Stimulated activated memory B cell treated with anti-CD40 and anti-IgM and Interleukin-4, amounts not matched to agents 10 μg/mL and 1 μg/mL and 100 μg/mL, for 72 hours (primary cell): ENCODE measurements around the gene TNS3.

ENCODE experiments used
- ATAC-seq: fragments of 150-1000 bp; cut with Tn5 transposase; 2 replicates; pipeline ENCODE4 v1.10.0; 2021
- H3K27ac Mint-ChIP-seq: one replicate; pipeline ENCODE4 v1.8.0; 2022; ENCODE audit warnings: mild to moderate bottlenecking, mixed read lengths
- H3K27me3 Mint-ChIP-seq: one replicate; pipeline ENCODE4 v1.8.0; 2022; ENCODE audit warnings: mixed read lengths
- H3K36me3 Mint-ChIP-seq: one replicate; pipeline ENCODE4 v1.8.0; 2022; ENCODE audit warnings: mixed read lengths
- H3K4me1 Mint-ChIP-seq: one replicate; pipeline ENCODE4 v1.8.0; 2022; ENCODE audit warnings: mixed read lengths
- H3K4me3 Mint-ChIP-seq: one replicate; pipeline ENCODE4 v1.8.0; 2022; ENCODE audit warnings: mild to moderate bottlenecking, moderate library complexity, mixed read lengths
- H3K9me3 Mint-ChIP-seq: one replicate; pipeline ENCODE4 v1.8.0; 2022; ENCODE audit warnings: mixed read lengths

The TNS3 gene

DNA sequence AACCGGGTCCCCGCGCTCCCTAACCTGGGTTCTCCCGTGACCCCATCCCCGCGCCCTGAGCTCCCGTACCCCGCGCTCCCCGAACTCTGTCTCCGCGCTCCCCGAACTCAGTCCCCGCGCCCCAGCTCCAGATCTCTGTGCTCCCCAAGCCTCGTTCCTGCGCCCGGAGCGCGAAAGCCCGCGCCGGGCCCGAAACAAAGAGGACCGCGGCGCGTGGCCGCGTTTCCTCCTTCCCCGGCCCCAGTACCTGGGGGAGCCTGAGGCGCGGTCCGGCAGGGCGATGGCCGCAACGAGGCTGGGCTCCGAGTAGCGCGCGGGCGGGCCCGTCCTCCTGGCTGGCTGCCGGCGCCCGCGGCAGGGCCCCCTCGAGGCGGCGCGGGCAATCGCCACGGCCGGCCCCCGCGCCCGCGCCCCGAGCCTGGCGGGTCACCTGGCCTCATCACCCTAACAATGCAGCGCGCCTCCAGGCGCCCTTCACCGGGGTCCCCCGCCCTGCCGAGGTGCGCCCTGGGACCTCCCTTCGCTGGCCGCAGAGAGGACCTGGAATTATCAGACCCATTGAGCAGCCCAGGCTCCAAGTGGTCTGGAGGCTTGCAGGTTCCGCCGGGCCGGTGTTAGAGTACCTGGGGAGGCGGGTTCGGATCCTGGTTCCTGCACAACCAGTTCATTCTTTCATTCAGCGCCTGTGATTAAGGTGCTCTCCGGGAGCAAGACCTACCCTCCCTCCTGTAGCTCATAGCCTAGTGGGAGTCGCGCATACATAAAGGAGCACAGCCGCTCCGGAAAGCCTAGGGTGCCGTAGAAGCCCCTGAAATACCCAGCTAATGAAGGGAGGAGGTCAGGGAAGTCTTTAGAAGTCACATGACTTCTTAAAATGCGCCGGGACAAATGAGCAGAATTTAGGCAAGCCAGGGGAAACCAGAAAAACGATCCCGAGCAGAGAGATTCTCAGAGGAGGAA is at the start of gene TNS3:
Gene TNS3 (minus strand): TSS at position 308 of the 960 bp plus-strand sequence. CDS start 142,475 bp downstream, outside the sequence.
- peak; percentile 87 for ATAC-seq
- H3K27ac Mint-ChIP-seq = peak within 1 kb of the TSS; percentile 97

DNA sequence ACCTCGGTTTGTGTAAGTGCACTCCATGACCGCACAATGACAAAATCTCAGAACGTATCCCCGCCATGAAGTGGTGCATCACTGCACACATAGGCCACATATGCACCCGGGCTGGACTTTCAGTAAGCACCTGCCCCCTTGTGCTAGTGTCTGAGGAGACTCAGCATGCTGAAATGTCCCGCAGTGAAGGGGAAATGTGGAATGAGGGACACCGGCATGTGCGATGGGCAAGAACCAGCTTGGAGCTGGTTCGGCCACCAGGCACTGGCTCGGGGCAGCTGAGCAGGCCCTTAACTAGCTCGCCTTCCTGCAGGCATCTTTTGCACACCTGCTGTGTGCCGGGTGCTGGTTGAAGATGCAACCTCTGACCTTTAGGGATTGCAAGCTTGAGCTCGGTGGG is 49.8 kb upstream of the TNS3 start:
- ATAC-seq = no peak

More for the DNA sequence above, at the start of gene TNS3:
- Mint-ChIP-seq H3K4me3 (peak within 1 kb of the TSS; percentile 94), H3K4me1 (peaks cover 61% of the 10 kb centered on the region), H3K9me3 (peaks cover 3% of the 10 kb centered on the region), H3K36me3 (no peaks in the 10 kb centered on the region), H3K27me3 (no peaks in the 10 kb centered on the region)

DNA sequence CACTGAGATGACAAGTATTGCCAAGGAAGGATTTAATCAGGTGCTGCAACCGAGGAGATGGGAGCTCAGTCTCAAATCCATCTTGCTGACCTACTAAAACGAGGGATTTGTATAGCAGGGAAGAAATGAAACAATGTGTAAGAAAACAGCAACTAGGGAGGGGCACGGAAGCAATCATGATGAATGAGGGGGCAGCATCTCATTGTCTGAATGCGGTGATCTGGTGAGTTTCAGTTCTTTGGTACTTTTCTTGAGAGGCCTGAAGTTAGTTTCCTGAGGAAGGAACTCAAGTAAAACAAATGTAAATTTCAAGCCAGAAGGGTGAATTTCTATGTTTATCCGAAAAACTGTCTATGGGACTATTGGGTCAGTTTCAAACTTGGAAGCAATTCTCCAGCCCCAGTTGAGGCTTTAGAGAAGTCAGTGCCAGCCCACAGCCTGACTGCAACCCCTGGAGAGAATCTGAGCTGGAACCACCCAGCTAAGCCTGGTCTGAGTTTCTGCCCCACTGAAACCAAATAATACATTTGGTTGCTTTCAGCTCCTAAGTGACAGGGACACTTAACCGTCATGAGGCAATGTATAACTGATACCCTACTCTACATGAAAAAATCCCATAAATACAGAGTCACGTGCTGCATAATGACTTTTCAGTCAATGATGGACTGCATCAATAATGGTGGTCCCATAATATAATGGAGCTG is 45.8 kb upstream of the TNS3 start:
- Mint-ChIP-seq H3K27ac (peak overlapping the region; percentile 71), H3K4me1 (peaks cover 68% of the 10 kb centered on the region), H3K36me3 (no peaks in the 10 kb centered on the region), H3K9me3 (no peaks in the 10 kb centered on the region), H3K27me3 (no peaks in the 10 kb centered on the region), H3K4me3 (peak overlapping the region; percentile 10)
- ATAC-seq = peak; percentile 87

More for the DNA sequence above, 49.8 kb upstream of the TNS3 start:
- peak overlapping the region; percentile 63 for H3K27ac Mint-ChIP-seq
- peaks cover 61% of the 10 kb centered on the region for H3K4me1 Mint-ChIP-seq
- H3K36me3 Mint-ChIP-seq = no peaks in the 10 kb centered on the region
- H3K9me3 Mint-ChIP-seq = no peaks in the 10 kb centered on the region
- H3K4me3 Mint-ChIP-seq = no peak overlapping the region
- H3K27me3 Mint-ChIP-seq = no peaks in the 10 kb centered on the region

DNA sequence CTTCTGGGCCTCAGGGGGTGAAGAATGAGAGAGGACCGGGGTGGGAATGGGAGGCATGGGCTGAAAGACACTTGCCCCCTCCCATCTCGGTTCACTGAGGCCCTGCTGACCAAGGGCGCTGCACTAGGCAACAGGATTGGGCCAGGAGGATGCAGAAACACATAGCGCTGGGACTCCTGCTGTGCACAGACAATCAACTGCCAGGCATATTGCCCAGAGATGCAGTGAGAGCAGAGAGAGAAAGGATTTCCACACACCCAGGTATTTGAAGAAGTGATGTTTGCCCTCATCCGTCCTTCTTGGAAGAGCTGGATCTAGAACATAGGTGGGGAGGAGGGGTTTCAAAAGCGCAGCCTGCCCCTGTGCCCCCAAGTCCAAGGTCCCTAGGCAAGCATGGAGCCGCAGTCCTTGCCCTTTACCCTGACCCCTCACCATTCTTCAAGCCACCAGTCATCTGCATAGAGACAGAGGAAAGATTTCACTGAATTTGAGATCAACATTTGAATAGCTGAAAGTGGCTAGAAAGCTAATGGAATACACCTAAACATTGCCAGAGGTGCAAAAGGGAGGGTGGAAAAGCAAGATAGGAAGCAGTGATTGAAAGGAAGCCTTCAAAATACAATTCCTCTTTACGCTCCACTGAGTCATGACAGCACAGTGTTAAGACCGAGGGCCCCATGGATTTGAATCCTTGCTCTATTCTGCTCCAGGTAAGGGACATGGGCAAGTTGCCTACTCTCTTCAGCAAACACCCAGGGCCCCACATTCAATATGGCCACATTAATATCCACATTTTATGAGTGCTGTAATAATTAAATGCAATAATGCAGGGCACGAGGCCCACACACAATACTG is 44.2 kb upstream of the TNS3 start:
- peak overlapping the region; percentile 7 for H3K27ac Mint-ChIP-seq
- no peaks in the 10 kb centered on the region for H3K9me3 Mint-ChIP-seq
- H3K4me1 Mint-ChIP-seq = peaks cover 70% of the 10 kb centered on the region

DNA sequence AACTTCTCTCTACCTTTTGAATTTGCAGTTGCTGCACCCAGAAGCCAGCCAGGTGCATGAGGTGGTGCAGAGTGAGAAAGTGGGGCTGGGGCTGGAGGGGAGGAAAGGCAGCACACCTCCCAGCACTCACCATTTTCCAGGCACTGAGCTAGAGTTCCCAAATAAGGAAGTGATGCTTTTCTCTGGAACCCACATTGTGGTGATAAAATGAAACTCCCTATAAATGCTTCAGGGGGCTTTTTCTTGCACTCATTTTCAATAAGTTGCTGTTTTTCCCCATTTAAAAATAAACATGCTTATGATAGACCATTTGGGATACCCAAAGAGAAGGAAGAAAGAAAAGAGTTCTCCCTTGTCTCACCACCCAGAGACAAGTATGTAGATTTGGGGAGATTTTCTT is 42.8 kb upstream of the TNS3 start:
- Mint-ChIP-seq H3K4me1 (peaks cover 78% of the 10 kb centered on the region), H3K9me3 (no peaks in the 10 kb centered on the region), H3K4me3 (no peak overlapping the region), H3K36me3 (no peaks in the 10 kb centered on the region), H3K27me3 (no peaks in the 10 kb centered on the region), H3K27ac (no peak overlapping the region)
- peak; percentile 36 for ATAC-seq

More for the DNA sequence above, 44.2 kb upstream of the TNS3 start:
- ATAC-seq = no peak
- no peaks in the 10 kb centered on the region for H3K27me3 Mint-ChIP-seq
- H3K4me3 Mint-ChIP-seq = no peak overlapping the region
- no peaks in the 10 kb centered on the region for H3K36me3 Mint-ChIP-seq

DNA sequence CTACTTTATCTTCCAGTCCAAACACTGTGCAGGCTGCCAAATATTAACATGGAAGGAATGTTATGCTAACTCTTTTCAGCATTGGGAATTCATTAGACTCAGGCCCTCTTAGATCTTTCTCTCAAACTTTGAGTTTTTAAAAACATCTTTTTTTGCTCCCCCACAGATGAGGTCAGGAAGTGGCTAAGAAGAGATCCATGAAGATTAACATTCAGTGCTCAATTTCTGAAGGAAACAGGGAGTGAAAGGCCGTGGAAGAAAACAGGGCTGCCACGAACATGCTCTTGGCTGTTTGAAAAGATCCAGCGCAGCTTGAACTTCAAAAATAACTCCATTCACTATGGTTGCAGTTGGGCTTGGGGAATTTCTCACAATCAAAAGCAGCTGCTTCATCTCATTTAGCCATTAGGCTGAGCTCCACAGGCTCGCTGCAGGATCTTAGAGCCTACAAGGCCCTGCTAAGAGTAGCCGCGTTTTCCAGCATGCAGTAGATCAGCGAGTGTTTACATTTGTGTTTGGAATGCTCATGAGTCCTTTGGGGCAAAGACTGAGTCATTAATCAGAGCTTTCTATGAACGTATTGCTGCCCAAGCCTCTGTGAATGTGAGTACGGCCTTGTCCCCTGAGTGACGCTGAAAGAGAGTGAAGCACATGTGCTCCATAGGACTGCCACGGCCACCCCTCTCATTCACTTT is 41.2 kb upstream of the TNS3 start:
- ATAC-seq = no peak
- Mint-ChIP-seq H3K9me3 (no peaks in the 10 kb centered on the region), H3K27me3 (no peaks in the 10 kb centered on the region), H3K27ac (peak overlapping the region; percentile 70), H3K4me3 (no peak overlapping the region), H3K4me1 (peaks cover 65% of the 10 kb centered on the region), H3K36me3 (no peaks in the 10 kb centered on the region)

DNA sequence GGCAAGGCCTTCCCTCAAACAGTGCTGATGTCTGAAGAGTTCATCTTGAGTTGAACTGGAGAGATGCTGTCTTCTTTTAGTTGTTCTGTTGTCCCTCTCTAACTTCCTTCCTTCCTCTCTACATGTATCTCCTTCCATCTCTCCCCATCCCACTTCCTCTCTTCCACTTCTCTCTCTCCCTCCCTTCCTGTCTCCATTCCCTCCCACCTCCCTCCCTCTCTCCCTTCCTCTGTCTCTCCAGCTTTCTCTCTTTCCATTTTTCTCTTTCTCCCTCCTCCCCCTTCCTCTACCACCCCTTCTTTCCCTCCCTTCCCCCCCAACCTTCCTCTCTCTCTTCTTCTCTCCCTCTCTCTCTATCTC is 40.7 kb upstream of the TNS3 start:
- Mint-ChIP-seq H3K4me3 (no peak overlapping the region), H3K27me3 (no peaks in the 10 kb centered on the region), H3K9me3 (no peaks in the 10 kb centered on the region), H3K4me1 (peaks cover 59% of the 10 kb centered on the region), H3K27ac (peak overlapping the region; percentile 70), H3K36me3 (no peaks in the 10 kb centered on the region)
- ATAC-seq = no peak

DNA sequence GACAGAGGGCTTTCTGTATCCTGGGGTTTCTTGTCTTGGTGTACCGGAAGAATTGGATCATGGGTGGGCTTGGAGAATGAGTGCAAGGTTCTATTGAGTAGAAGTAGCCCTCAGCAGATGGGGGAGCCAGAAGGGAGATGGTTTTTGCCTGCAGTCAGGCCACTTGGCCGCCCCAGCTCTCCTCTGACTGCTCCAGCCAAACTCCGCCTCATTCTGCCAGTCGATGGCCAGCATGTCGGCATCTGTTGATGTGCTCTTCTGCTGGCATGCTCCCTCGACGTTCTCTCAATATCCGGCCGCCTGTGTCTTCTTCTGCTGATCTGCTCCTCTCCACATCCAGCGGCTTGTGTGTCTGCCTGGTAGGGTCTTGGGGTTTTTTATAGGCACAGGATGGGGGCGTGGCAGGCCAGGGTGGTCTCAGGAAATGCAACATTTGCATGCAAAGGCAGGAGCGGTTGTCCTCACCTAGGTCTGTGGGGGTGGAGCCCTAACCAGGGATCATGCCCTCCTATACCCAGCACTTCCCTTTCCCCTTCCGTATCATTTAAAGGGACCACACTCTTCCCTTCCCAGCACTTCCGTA is 40.2 kb upstream of the TNS3 start:
- H3K4me3 Mint-ChIP-seq = peak overlapping the region; percentile 45
- peak overlapping the region; percentile 70 for H3K27ac Mint-ChIP-seq
- ATAC-seq = no peak
- H3K4me1 Mint-ChIP-seq = peaks cover 55% of the 10 kb centered on the region
- no peaks in the 10 kb centered on the region for H3K36me3 Mint-ChIP-seq
- H3K9me3 Mint-ChIP-seq = no peaks in the 10 kb centered on the region
- H3K27me3 Mint-ChIP-seq = no peaks in the 10 kb centered on the region

DNA sequence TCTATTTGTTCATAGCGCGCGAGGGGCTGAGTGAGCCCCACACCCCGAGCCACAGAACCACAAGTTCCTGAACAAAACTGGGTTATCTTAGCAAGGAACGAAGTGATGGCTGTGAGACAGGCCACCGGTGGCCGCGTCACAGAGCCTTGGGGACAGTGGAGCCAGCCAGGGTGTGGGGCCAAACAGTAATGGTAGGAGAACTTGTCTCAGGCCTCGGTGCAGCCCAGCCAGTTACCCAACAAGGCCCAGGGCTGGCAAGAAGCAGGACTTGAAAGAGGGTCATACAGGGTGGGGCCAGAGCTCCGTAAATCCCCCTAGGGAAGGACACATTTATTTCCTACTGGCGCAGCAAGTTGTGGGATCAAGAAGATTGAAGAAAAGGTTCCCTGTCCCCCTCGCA is 39.4 kb upstream of the TNS3 start:
- no peak for ATAC-seq
- Mint-ChIP-seq H3K27me3 (no peaks in the 10 kb centered on the region), H3K4me1 (peaks cover 49% of the 10 kb centered on the region), H3K9me3 (no peaks in the 10 kb centered on the region), H3K4me3 (no peak overlapping the region), H3K36me3 (no peaks in the 10 kb centered on the region), H3K27ac (peak overlapping the region; percentile 70)

DNA sequence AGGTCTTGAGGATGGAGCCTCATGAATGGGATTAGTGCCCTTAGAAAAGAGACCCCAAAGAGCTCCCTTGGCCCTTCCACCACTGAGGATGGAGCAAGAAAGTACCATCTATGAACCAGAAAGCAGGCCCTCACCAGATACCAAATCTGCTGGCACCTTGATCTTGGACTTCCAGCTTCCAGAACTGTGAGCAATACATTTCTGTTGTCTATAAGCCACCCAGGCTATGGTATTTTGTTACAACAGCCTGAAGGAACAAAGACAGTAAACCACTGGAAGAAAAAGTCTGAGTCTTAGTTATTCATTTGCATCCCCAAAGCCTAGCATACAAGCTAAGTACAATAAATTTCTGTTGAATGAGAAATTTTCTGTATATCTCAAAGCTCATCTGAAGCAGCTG is 37.9 kb upstream of the TNS3 start:
- Mint-ChIP-seq H3K27me3 (no peaks in the 10 kb centered on the region), H3K27ac (peak overlapping the region; percentile 70), H3K9me3 (no peaks in the 10 kb centered on the region), H3K36me3 (no peaks in the 10 kb centered on the region), H3K4me1 (peaks cover 34% of the 10 kb centered on the region), H3K4me3 (no peak overlapping the region)
- no peak for ATAC-seq

DNA sequence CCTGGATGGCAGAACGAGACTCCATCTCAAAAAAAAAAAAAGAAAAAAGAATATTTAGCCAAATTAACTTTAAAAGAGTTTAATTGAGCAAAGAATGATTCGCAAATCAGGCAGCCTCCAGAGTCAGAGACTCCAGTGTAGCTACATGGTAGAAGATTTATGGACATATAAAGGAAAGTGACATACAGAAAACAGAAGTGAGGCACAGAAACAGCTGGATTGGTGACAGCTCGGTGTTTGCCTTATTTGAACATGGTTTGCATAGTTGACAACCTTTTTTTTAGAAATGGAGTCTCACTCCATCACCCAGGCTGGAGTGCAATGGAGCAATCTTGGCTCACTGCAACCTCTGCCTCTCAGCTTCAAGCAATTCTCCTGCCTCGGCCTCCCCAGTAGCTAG is 35.2 kb upstream of the TNS3 start:
- H3K4me3 Mint-ChIP-seq = no peak overlapping the region
- no peak for ATAC-seq
- no peak overlapping the region for H3K27ac Mint-ChIP-seq
- peaks cover 19% of the 10 kb centered on the region for H3K4me1 Mint-ChIP-seq
- no peaks in the 10 kb centered on the region for H3K9me3 Mint-ChIP-seq
- H3K27me3 Mint-ChIP-seq = no peaks in the 10 kb centered on the region
- no peaks in the 10 kb centered on the region for H3K36me3 Mint-ChIP-seq

DNA sequence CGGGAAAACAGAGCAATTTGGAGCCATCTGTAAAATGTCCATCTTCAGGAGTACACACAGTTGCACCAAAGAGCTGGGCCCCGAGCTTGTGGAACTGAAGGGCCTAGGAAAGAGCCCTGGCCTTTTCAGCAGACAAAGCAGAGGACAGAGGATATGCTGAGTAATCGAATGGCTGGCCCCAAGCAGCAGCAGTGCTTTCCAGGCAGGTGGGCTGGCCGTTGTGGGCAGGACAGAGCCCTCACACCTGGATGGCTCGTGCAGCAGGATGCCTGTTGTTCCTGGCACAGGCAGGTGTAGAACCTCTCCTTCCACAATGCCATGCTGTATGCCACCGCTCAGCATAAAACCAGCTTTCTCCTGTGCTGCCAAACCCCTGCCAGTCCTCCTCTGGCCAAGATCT is 32.5 kb upstream of the TNS3 start:
- Mint-ChIP-seq H3K4me3 (no peak overlapping the region), H3K27me3 (no peaks in the 10 kb centered on the region), H3K9me3 (no peaks in the 10 kb centered on the region), H3K36me3 (no peaks in the 10 kb centered on the region), H3K4me1 (no peaks in the 10 kb centered on the region), H3K27ac (no peak overlapping the region)
- no peak for ATAC-seq

DNA sequence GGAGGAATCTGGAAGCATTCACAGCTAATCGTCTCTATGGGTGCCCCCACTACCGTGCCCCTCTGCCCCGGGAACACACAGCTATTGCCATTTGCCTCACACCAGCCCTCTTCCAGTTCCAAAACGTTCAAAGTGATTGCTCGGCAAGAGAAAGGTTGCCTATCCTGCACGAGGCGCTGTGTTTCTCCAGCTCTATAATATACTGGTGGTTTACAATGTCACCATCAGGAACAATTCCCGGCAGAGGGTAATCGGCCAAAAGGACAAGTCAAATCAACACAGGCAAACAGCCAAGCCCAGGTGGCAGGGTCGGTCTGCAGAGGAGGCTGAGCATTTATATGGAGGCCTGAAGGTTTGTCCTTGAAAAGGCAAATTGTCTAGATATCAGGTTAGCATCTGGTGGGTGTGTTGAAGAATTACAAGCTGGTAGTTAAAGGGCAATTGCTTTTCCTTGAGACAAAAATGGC is 29.2 kb upstream of the TNS3 start:
- Mint-ChIP-seq H3K9me3 (no peaks in the 10 kb centered on the region), H3K36me3 (no peaks in the 10 kb centered on the region), H3K27ac (no peak overlapping the region), H3K4me3 (no peak overlapping the region), H3K27me3 (no peaks in the 10 kb centered on the region), H3K4me1 (no peaks in the 10 kb centered on the region)
- ATAC-seq = no peak

DNA sequence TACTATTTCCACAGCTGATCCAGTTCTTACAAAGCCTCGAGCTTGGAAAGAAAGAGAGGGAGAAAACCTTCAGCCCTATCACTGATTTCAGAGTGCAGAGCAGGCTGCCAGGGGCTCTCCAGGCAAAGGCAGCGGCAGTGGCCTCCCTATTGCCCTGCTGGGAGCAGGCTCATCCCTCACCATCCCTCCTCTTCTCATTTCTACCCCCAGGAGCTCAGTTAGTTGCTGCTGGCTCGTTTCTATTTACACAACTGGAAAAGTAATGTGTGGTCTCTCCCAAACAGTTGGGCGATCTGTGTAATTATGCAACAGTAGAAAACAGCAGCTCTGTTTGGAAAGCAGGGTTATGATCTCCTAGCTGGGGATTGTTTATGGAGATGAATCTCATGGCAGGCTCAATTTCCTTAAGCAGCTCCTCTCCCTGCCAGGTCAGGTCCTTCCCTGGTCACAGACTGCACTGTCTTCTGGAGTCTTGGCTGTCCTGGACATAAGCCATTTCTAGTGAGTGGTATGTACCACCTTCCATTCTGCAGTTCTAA is 28.7 kb upstream of the TNS3 start:
- no peak for ATAC-seq
- Mint-ChIP-seq H3K36me3 (no peaks in the 10 kb centered on the region), H3K4me3 (no peak overlapping the region), H3K27me3 (no peaks in the 10 kb centered on the region), H3K9me3 (no peaks in the 10 kb centered on the region), H3K27ac (no peak overlapping the region), H3K4me1 (no peaks in the 10 kb centered on the region)
